Liver (tissue), 9 donors: ENCODE results near the gene NAV2. TPM values are rescaled to one million over a fixed set of nuclear protein-coding genes. Genes with fewer than 3 reads are reported as not detected.

Source experiments
- DNase-seq: peaks from one replicate; pipeline ENCODE4 v3.0.0-alpha.2; 2017; ENCODE audit warnings: low spot score
- H3K27ac ChIP-seq, 2 donors: one replicate each; pipeline ENCODE4 v1.7.0; 2013; ENCODE audit warnings: inconsistent platforms in 2 of 2, low read length in 2 of 2, control low read depth in 1 of 2, low read depth in 1 of 2, mild to moderate bottlenecking in 1 of 2
- H3K27me3 ChIP-seq, 4 donors: one replicate each; pipeline versions ENCODE4 v1.6.1 to v1.7.0; 2013; ENCODE audit warnings: low read length in 3 of 4, inconsistent platforms in 1 of 4, mild to moderate bottlenecking in 1 of 4, moderate library complexity in 1 of 4; ENCODE audit not compliant: control insufficient read depth in 4 of 4, insufficient read depth in 4 of 4
- H3K36me3 ChIP-seq, 4 donors: one replicate each; pipeline versions ENCODE4 v1.6.1 to v1.7.0; 2013; ENCODE audit warnings: low read length in 3 of 4, mild to moderate bottlenecking in 3 of 4, low read depth in 1 of 4, moderate library complexity in 1 of 4; ENCODE audit not compliant: control insufficient read depth in 4 of 4, insufficient read depth in 3 of 4
- H3K4me1 ChIP-seq, 4 donors: one replicate each; pipeline versions ENCODE4 v1.6.1 to v1.7.0; 2013; ENCODE audit warnings: low read length in 3 of 4, mild to moderate bottlenecking in 3 of 4, moderate library complexity in 1 of 4; ENCODE audit not compliant: control insufficient read depth in 4 of 4, insufficient read depth in 4 of 4
- H3K4me3 ChIP-seq, 3 donors: one replicate each; pipeline versions ENCODE4 v1.6.1 to v1.7.0; 2013; ENCODE audit warnings: low read length in 3 of 3, control low read depth in 1 of 3, low read depth in 1 of 3, mild to moderate bottlenecking in 1 of 3
- H3K9ac ChIP-seq, 2 donors: one replicate each; pipeline ENCODE4 v1.7.0; 2013; ENCODE audit warnings: low read length in 2 of 2, mild to moderate bottlenecking in 2 of 2, moderate library complexity in 2 of 2, control low read depth in 1 of 2, low read depth in 1 of 2
- H3K9me3 ChIP-seq, 4 donors: one replicate each; pipeline versions ENCODE4 v1.6.1 to v1.7.0; 2013; ENCODE audit warnings: low read length in 3 of 4; ENCODE audit not compliant: control insufficient read depth in 4 of 4
- ATF3 ChIP-seq: IDR thresholded peaks from 2 replicates; pipeline ENCODE4 v1.6.1; 2016; ENCODE audit warnings: antibody characterized with exemption
- CTCF ChIP-seq: fragments of 150-350 bp; IDR thresholded peaks from 2 replicates; pipeline ENCODE4 v1.5.1; 2017; ENCODE audit warnings: improper control_type of control experiment, low read depth, low read length; ENCODE audit not compliant: missing input control
- EGR1 ChIP-seq, 2 donors: IDR thresholded peaks; 2 replicates each; pipeline ENCODE4 v1.6.1; 2016 to 2018; ENCODE audit warnings: antibody characterized with exemption in 2 of 2, low read depth in 2 of 2
- FOXA1 ChIP-seq: IDR thresholded peaks from 2 replicates; pipeline ENCODE4 v1.6.1; 2016; ENCODE audit warnings: antibody characterized with exemption
- FOXA2 ChIP-seq: IDR thresholded peaks from 2 replicates; pipeline ENCODE4 v1.6.1; 2016; ENCODE audit warnings: antibody characterized with exemption
- GABPA ChIP-seq, 2 donors: IDR thresholded peaks in 1 of 2; conservative IDR thresholded peaks in 1 of 2; 2 replicates each; pipeline ENCODE4 v1.6.1; 2016; ENCODE audit warnings: antibody characterized with exemption in 2 of 2, mild to moderate bottlenecking in 1 of 2, moderate library complexity in 1 of 2
- HNF4A ChIP-seq, 2 donors: conservative IDR thresholded peaks; 2 replicates each; pipeline ENCODE4 v1.6.1; 2016; ENCODE audit warnings: antibody characterized with exemption in 2 of 2, mild to moderate bottlenecking in 2 of 2
- HNF4G ChIP-seq: IDR thresholded peaks from 2 replicates; pipeline ENCODE4 v1.6.1; 2016; ENCODE audit warnings: antibody characterized with exemption
- JUND ChIP-seq, 2 donors: IDR thresholded peaks; 2 replicates each; pipeline ENCODE4 v1.6.1; 2016; ENCODE audit warnings: antibody characterized with exemption in 2 of 2
- MAX ChIP-seq: IDR thresholded peaks from 2 replicates; pipeline ENCODE4 v1.6.1; 2016; ENCODE audit warnings: antibody characterized with exemption
- NR2F2 ChIP-seq: IDR thresholded peaks from 2 replicates; pipeline ENCODE4 v1.6.1; 2016; ENCODE audit warnings: antibody characterized with exemption
- RAD21 ChIP-seq, 2 donors: IDR thresholded peaks; 2 replicates each; pipeline ENCODE4 v1.6.1; 2016; ENCODE audit warnings: antibody characterized with exemption in 2 of 2, mild to moderate bottlenecking in 2 of 2
- REST ChIP-seq: IDR thresholded peaks from 2 replicates; pipeline ENCODE4 v1.6.1; 2016; ENCODE audit warnings: antibody characterized with exemption, mild to moderate bottlenecking
- RXRA ChIP-seq, 2 donors: IDR thresholded peaks; 2 replicates each; pipeline ENCODE4 v1.6.1; 2017 to 2018; ENCODE audit warnings: antibody characterized with exemption in 2 of 2, mild to moderate bottlenecking in 1 of 2
- SP1 ChIP-seq: IDR thresholded peaks from 2 replicates; pipeline ENCODE4 v1.6.1; 2018; ENCODE audit warnings: antibody characterized with exemption, mild to moderate bottlenecking
- YY1 ChIP-seq: IDR thresholded peaks from 2 replicates; pipeline ENCODE4 v1.6.1; 2016; ENCODE audit warnings: antibody characterized with exemption, mild to moderate bottlenecking
- ZBTB33 ChIP-seq: IDR thresholded peaks from 2 replicates; pipeline ENCODE4 v1.6.1; 2016; ENCODE audit warnings: antibody characterized with exemption
- WGBS: extraction: QIAGEN DNeasy Blood & Tissue Kit; methylation state at CpG from one replicate; pipeline ENCODE4 v1.1.7; 2013; 5-methylcytosine and 5-hydroxymethylcytosine counted together
- polyA plus RNA-seq, 2 donors: library from polyadenylated mRNA; stranded (reverse) in 1 of 2; unstranded in 1 of 2; fragments of 200-250 nt in 1 of 2; fragments of >200 nt in 1 of 2; fragmentation: Nextera tagmentation in 1 of 2; extraction: Ambion mirVana in 1 of 2; gene quantifications; one replicate each; pipeline versions ENCODE4 v1.2.1 to v1.2.3, GENCODE V29; 2013 to 2015
- total RNA-seq, 2 donors: library from RNA; depleted of rRNA; stranded (reverse); fragments of >200 nt; gene quantifications; one replicate each; pipeline ENCODE4 v1.2.3, GENCODE V29; 2014
- donor health status: healthy.
- donor health status: healthy.
- donor health status: healthy.
- donor health status: healthy.
- donor health status: healthy.

NAV2 gene
- total and polyA plus RNA-seq, 4 donors: 6.3 to 20.5 (median 11.6) TPM

- Histone ChIP-seq H3K4me3 (no peak overlapping the region), H3K9ac (no peak overlapping the region), H3K27ac (no peak overlapping the region), H3K27me3 (no peaks in the 10 kb centered on the region), H3K4me1 (peaks cover 0 to 19% (median 5%) of the 10 kb centered on the region in 4 donors), H3K36me3 (no peaks in the 10 kb centered on the region), H3K9me3 (no peaks in the 10 kb centered on the region)
- no peak for TF ChIP-seq CTCF
- TF ChIP-seq FOXA2: no peak
- TF ChIP-seq MAX: no peak
- no peak for TF ChIP-seq REST
- no peak for TF ChIP-seq HNF4G
- no peak for TF ChIP-seq EGR1 (IDR thresholded peaks at IDR 0.05; ENCODE audit: low read depth in 2 of 2)
- TF ChIP-seq YY1: no peak
- no peak for TF ChIP-seq RAD21 (IDR thresholded peaks at IDR 0.05)
- TF ChIP-seq JUND (IDR thresholded peaks at IDR 0.05): no peak
- TF ChIP-seq GABPA (IDR thresholded peaks at IDR 0.05 in 1 of 2, conservative IDR thresholded peaks at IDR 0.05 in 1 of 2): no peak
- TF ChIP-seq FOXA1: no peak
- no peak for TF ChIP-seq ZBTB33
- no peak for TF ChIP-seq SP1
- no peak for TF ChIP-seq HNF4A (conservative IDR thresholded peaks at IDR 0.05)
- TF ChIP-seq NR2F2: no peak
- TF ChIP-seq ATF3: no peak
- TF ChIP-seq RXRA (IDR thresholded peaks at IDR 0.05): no peak
- no peak for DNase-seq
- 73% methylated on average over 10 of the region's 10 CpGs for WGBS
These were observed 103.4 kb downstream of the NAV2 start for GRCh38 chr11:19816040-19816439.

- no peaks in the 10 kb centered on the region for H3K36me3 ChIP-seq
- no peak for DNase-seq
- H3K4me1 ChIP-seq: peaks cover 2 to 21% (median 8%) of the 10 kb centered on the region in 4 donors
- H3K9me3 ChIP-seq: no peaks in the 10 kb centered on the region
- TF ChIP-seq SP1 (no peak), HNF4G (no peak), NR2F2 (no peak), EGR1 (IDR thresholded peaks at IDR 0.05; ENCODE audit: low read depth in 2 of 2) (no peak), JUND (IDR thresholded peaks at IDR 0.05) (no peak), GABPA (IDR thresholded peaks at IDR 0.05 in 1 of 2, conservative IDR thresholded peaks at IDR 0.05 in 1 of 2) (no peak)
- H3K27ac ChIP-seq: no peak overlapping the region
- H3K9ac ChIP-seq: no peak overlapping the region
- H3K27me3 ChIP-seq: no peaks in the 10 kb centered on the region
- H3K4me3 ChIP-seq: no peak overlapping the region
- 62% methylated on average over 4 of the region's 4 CpGs for WGBS
These were observed 104.2 kb downstream of the NAV2 start for GRCh38 chr11:19816817-19817216.
